Smooth muscle cell (in vitro differentiated cells): Measurements from ENCODE around the gene SLC18A2. TPM values are rescaled to one million over a fixed set of nuclear protein-coding genes. Genes with fewer than 3 reads are reported as not detected.

Experiments used
- DNase-seq: peaks from one replicate; lab custom pipeline; 2025; ENCODE audit not compliant: unreplicated experiment; lab: John Stamatoyannopoulos, UW
- H2AFZ ChIP-seq: fragments of 200-600 bp; sonication (generic); 2 replicates; pipeline ENCODE4 v1.6.0; 2016; ENCODE audit warnings: antibody characterized with exemption, low read depth, mild to moderate bottlenecking
- H3F3A ChIP-seq: fragments of 200-600 bp; sonication (generic); 2 replicates; pipeline ENCODE4 v1.6.0; 2017; ENCODE audit warnings: antibody characterized with exemption, low read depth
- H3K27ac ChIP-seq: fragments of 200-600 bp; sonication (generic); 2 replicates; pipeline ENCODE4 v1.5.1; 2016; ENCODE audit warnings: low read depth, mild to moderate bottlenecking
- H3K27me3 ChIP-seq: fragments of 200-600 bp; sonication (generic); 2 replicates; pipeline ENCODE4 v1.6.1; 2016; ENCODE audit warnings: low read depth, mild to moderate bottlenecking
- H3K36me3 ChIP-seq: fragments of 200-600 bp; sonication (generic); 2 replicates; pipeline ENCODE4 v1.5.1; 2016; ENCODE audit warnings: low read depth
- H3K4me1 ChIP-seq: fragments of 200-600 bp; sonication (generic); 2 replicates; pipeline ENCODE4 v1.5.1; 2016; ENCODE audit warnings: low read depth
- H3K4me2 ChIP-seq: fragments of 200-600 bp; sonication (generic); 2 replicates; pipeline ENCODE4 v1.6.0; 2016; ENCODE audit warnings: mild to moderate bottlenecking
- H3K4me3 ChIP-seq: fragments of 200-600 bp; sonication (generic); 2 replicates; pipeline ENCODE4 v1.5.1; 2016; ENCODE audit warnings: mild to moderate bottlenecking
- H3K79me2 ChIP-seq: fragments of 200-600 bp; sonication (generic); 2 replicates; pipeline ENCODE4 v1.6.0; 2016; ENCODE audit warnings: low read depth, mild to moderate bottlenecking
- H3K9ac ChIP-seq: fragments of 200-600 bp; sonication (generic); 2 replicates; pipeline ENCODE4 v1.6.0; 2016; ENCODE audit warnings: low read depth
- H3K9me3 ChIP-seq: fragments of 200-600 bp; sonication (generic); replicated peaks from 2 replicates; pipeline ENCODE4 v1.5.1; 2016; ENCODE audit warnings: low read depth
- H4K20me1 ChIP-seq: fragments of 200-600 bp; sonication (generic); 2 replicates; pipeline ENCODE4 v1.6.0; 2016; ENCODE audit warnings: low read depth
- WGBS: methylation state at CpG from one replicate; pipeline ENCODE4 v1.1.7; 2016; ENCODE audit warnings: low lambda C conversion rate; 5-methylcytosine and 5-hydroxymethylcytosine counted together
- polyA plus RNA-seq: library from polyadenylated mRNA; unstranded; fragments of >200 nt; fragmentation: Nextera tagmentation; extraction: Ambion mirVana; gene quantifications from 2 replicates; pipeline ENCODE4 v1.2.1, GENCODE V29; 2016
- total RNA-seq: library from RNA; depleted of rRNA; stranded (reverse); fragments of >200 nt; gene quantifications from 2 replicates; pipeline ENCODE4 v1.2.3, GENCODE V29; 2014
- TF ChIP-seq, protein P1 (sequence below): fragments of 200-600 bp; sonication (generic); IDR thresholded peaks from 2 replicates; pipeline ENCODE4 v1.5.1; 2017; ENCODE audit warnings: borderline replicate concordance, mild to moderate bottlenecking, antibody characterized with exemption; ENCODE audit not compliant: insufficient read depth, poor library complexity, severe bottlenecking

SLC18A2 gene
- total and polyA plus RNA-seq, 2 experiments from 2014 or later: 0.09 to 0.18 TPM

DNA sequence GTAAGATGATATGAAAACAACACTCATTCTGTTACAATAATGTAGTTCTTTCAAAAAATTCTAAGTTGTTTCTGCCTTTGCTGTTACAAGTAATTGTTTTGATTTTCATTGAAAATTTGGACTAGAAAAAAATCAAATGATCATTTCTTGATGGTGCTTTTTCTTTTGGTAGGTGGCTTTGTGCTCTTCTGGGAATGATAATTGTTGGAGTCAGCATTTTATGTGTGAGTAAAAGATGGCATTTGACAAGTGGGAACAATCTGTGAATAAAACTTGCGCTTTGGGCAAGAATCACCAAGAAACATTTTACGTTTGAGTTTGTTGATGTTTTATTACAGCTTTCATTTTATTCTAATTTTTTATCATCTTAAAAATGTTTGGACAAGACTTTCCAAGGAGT is 25.9 kb downstream of the SLC18A2 start:
- no peak overlapping the region for H3K4me2 ChIP-seq
- no peak overlapping the region for H3K4me3 ChIP-seq
- no peak overlapping the region for H3K27ac ChIP-seq
- no peaks in the 10 kb centered on the region for H3K4me1 ChIP-seq
- no peaks in the 10 kb centered on the region for H3K36me3 ChIP-seq
- no peak overlapping the region for H3K9ac ChIP-seq
- no peak overlapping the region for H2AFZ ChIP-seq
- DNase-seq: no peak
- no peaks in the 10 kb centered on the region for H3F3A ChIP-seq
- TF ChIP-seq, protein P1, sequence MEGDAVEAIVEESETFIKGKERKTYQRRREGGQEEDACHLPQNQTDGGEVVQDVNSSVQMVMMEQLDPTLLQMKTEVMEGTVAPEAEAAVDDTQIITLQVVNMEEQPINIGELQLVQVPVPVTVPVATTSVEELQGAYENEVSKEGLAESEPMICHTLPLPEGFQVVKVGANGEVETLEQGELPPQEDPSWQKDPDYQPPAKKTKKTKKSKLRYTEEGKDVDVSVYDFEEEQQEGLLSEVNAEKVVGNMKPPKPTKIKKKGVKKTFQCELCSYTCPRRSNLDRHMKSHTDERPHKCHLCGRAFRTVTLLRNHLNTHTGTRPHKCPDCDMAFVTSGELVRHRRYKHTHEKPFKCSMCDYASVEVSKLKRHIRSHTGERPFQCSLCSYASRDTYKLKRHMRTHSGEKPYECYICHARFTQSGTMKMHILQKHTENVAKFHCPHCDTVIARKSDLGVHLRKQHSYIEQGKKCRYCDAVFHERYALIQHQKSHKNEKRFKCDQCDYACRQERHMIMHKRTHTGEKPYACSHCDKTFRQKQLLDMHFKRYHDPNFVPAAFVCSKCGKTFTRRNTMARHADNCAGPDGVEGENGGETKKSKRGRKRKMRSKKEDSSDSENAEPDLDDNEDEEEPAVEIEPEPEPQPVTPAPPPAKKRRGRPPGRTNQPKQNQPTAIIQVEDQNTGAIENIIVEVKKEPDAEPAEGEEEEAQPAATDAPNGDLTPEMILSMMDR: no peak
- WGBS: 90% methylated on average over 2 of the region's 2 CpGs
- H4K20me1 ChIP-seq: no peaks in the 10 kb centered on the region
- H3K9me3 ChIP-seq: no peaks in the 10 kb centered on the region
- H3K79me2 ChIP-seq: no peaks in the 10 kb centered on the region
- no peaks in the 10 kb centered on the region for H3K27me3 ChIP-seq

DNA sequence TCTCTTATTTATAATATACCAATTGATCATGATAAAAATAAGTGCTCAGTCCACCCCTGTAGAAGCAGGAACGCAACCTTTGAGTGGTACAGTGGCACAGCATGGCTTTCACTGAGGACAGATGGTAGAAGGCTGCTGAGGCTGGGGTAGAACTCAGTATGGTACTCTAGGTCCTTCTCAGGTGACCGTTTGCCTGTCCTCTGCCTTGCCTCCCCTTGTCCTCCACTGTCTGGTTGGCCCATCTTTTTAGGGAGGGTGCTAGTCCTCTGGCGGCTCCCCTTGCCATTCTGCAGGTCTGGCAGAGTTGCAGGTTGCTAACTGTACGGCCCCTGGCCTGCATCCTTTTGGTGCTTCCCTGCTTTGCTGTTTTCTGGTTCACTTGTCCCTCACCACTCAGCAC is 27.3 kb downstream of the SLC18A2 start:
- no peak for DNase-seq
- Histone ChIP-seq H3K4me2 (no peak overlapping the region), H3K9ac (no peak overlapping the region), H3F3A (no peaks in the 10 kb centered on the region), H3K27ac (no peak overlapping the region), H3K79me2 (no peaks in the 10 kb centered on the region), H3K4me3 (no peak overlapping the region), H3K4me1 (no peaks in the 10 kb centered on the region), H3K27me3 (no peaks in the 10 kb centered on the region), H3K36me3 (no peaks in the 10 kb centered on the region), H4K20me1 (no peaks in the 10 kb centered on the region), H2AFZ (no peak overlapping the region), H3K9me3 (no peaks in the 10 kb centered on the region)
- TF ChIP-seq, protein P1: no peak
- 92% methylated on average over 4 of the region's 4 CpGs for WGBS

DNA sequence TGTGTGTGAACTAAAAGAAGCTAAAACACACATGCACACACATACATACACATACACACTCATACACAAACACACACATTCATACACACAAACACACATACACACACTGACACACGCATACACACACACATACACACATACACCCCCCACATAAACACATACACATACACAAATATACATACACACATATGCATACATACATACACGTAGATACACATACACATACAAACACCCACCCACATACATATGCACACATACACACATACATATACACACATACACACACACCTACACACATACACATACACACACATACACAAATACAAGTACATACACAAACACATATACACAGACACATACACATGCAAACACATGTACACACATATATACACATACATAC is 28.0 kb downstream of the SLC18A2 start:
- no peak for DNase-seq
- TF ChIP-seq, protein P1: no peak
- H4K20me1 ChIP-seq: no peaks in the 10 kb centered on the region
- H3F3A ChIP-seq: no peaks in the 10 kb centered on the region
- H3K9me3 ChIP-seq: no peaks in the 10 kb centered on the region
- no peaks in the 10 kb centered on the region for H3K27me3 ChIP-seq
- no peak overlapping the region for H3K4me2 ChIP-seq
- H2AFZ ChIP-seq: no peak overlapping the region
- no peak overlapping the region for H3K27ac ChIP-seq
- no peak overlapping the region for H3K4me3 ChIP-seq
- no peaks in the 10 kb centered on the region for H3K4me1 ChIP-seq
- H3K36me3 ChIP-seq: no peaks in the 10 kb centered on the region
- no peak overlapping the region for H3K9ac ChIP-seq
- H3K79me2 ChIP-seq: no peaks in the 10 kb centered on the region
- WGBS: 97% methylated on average over 2 of the region's 2 CpGs

DNA sequence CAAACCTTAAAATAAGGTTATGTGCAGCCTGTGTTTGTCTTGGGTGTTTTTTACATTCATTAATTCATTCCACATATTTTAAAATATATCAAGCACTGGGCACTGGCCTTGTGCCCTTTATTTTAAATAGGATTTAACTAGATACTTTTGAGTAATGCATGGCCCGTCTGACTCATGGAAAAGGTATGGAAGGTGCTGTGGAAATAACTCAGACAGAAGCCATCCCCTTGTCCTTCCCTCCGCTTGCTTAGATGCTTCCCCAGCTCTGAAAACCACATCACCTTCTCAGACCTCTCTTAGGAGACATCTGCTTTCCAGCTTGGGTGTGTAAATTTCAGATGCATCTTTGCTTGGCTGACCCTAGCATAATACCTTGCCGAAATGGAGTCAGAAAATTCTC is 30.5 kb downstream of the SLC18A2 start:
- no peak overlapping the region for H3K9ac ChIP-seq

More for the DNA sequence above, 30.5 kb downstream of the SLC18A2 start:
- Histone ChIP-seq H3K27me3 (no peaks in the 10 kb centered on the region), H3K4me3 (no peak overlapping the region), H3K9me3 (no peaks in the 10 kb centered on the region), H3K36me3 (no peaks in the 10 kb centered on the region), H2AFZ (no peak overlapping the region), H3K79me2 (no peaks in the 10 kb centered on the region), H4K20me1 (no peaks in the 10 kb centered on the region), H3K4me1 (no peaks in the 10 kb centered on the region), H3K27ac (no peak overlapping the region), H3F3A (no peaks in the 10 kb centered on the region), H3K4me2 (no peak overlapping the region)
- TF ChIP-seq, protein P1: no peak
- DNase-seq: no peak
- 76% methylated on average over 3 of the region's 3 CpGs for WGBS
